ENCODE results near the gene CFAP74. TPM values are rescaled to one million over a fixed set of nuclear protein-coding genes. Genes with fewer than 3 reads are reported as not detected.

Gene CFAP74
- total RNA-seq, 1 donor from 2014 or later = 0.12 TPM

DNA sequence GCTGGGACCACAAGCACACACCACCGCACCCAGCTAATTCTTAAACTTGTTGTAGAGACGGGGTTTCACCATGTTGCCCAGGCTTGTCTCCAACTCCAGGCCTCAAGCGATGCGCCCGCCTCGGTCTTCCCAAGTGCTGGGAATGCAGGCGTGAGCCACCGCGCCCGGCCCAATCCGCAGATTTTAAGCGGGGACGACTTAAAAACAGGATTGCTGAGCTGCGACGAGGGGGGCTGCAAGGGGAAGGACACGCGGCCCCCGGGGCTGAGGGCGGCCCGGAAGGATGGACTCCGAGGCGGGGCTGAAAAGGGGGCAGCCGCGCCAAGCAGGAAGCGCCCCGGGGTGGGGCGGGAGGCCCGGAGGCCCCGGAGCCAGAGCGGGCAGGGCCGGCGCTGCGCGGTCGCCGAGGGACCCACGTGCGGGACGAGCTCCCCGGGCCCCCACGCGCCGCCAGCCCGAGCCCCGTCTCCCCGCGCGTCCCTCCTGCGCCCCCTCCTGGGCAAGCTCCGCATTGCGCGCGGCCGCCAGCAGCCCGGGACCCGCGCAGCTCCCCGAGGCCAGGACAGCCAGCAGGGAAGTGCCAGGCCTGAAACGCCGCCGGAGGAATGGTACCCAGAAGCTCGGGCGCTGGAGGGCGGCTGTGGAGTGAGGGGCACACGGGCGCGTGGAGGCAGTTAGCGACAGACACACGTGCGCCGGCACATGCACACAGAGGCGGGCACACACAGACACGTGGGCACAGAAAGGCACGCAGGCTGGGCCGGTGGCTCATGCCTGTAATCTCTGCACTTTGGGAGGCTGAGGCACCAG, 41.1 kb upstream of the CFAP74 start:
- no peaks in the 10 kb centered on the region for H3K36me3 Mint-ChIP-seq (ENCODE audit: low read depth)

DNA sequence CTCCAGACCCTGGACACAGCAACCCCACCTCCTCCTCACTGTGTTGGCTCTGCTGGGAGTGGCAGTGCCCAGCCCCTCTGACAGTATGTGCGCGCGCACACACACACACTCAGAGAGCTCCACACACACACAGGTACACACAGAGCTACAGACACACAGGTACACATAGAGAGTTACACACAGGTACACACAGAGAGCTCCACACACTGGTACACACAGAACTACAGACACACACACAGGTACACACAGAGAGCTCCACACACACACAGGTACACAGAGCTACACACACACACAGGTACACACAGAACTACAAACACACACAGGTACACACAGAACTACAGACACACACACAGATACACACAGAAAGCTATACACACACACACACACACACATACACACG, 40.3 kb upstream of the CFAP74 start:
- Mint-ChIP-seq H3K27ac (ENCODE audit: unreplicated experiment) (no peak overlapping the region), H3K4me1 (peaks cover 9% of the 10 kb centered on the region), H3K9me3 (no peaks in the 10 kb centered on the region), H3K36me3 (ENCODE audit: low read depth) (no peaks in the 10 kb centered on the region), H3K27me3 (ENCODE audit: low read depth) (peaks cover 41% of the 10 kb centered on the region), H3K4me3 (no peak overlapping the region)
- TF ChIP-seq, protein P1, sequence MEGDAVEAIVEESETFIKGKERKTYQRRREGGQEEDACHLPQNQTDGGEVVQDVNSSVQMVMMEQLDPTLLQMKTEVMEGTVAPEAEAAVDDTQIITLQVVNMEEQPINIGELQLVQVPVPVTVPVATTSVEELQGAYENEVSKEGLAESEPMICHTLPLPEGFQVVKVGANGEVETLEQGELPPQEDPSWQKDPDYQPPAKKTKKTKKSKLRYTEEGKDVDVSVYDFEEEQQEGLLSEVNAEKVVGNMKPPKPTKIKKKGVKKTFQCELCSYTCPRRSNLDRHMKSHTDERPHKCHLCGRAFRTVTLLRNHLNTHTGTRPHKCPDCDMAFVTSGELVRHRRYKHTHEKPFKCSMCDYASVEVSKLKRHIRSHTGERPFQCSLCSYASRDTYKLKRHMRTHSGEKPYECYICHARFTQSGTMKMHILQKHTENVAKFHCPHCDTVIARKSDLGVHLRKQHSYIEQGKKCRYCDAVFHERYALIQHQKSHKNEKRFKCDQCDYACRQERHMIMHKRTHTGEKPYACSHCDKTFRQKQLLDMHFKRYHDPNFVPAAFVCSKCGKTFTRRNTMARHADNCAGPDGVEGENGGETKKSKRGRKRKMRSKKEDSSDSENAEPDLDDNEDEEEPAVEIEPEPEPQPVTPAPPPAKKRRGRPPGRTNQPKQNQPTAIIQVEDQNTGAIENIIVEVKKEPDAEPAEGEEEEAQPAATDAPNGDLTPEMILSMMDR (conservative IDR thresholded peaks at IDR 0.05) = no peak
- no peak for DNase-seq (ENCODE audit: low read depth, low spot score)

More for the DNA sequence above, 41.1 kb upstream of the CFAP74 start:
- no peak overlapping the region for H3K4me3 Mint-ChIP-seq
- TF ChIP-seq, protein P1 (conservative IDR thresholded peaks at IDR 0.05) = peak; percentile 86
- H3K4me1 Mint-ChIP-seq = peaks cover 13% of the 10 kb centered on the region
- DNase-seq (ENCODE audit: low read depth, low spot score) = peak; percentile 82
- peaks cover 49% of the 10 kb centered on the region for H3K27me3 Mint-ChIP-seq (ENCODE audit: low read depth)
- no peaks in the 10 kb centered on the region for H3K9me3 Mint-ChIP-seq
- no peak overlapping the region for H3K27ac Mint-ChIP-seq (ENCODE audit: unreplicated experiment)

DNA sequence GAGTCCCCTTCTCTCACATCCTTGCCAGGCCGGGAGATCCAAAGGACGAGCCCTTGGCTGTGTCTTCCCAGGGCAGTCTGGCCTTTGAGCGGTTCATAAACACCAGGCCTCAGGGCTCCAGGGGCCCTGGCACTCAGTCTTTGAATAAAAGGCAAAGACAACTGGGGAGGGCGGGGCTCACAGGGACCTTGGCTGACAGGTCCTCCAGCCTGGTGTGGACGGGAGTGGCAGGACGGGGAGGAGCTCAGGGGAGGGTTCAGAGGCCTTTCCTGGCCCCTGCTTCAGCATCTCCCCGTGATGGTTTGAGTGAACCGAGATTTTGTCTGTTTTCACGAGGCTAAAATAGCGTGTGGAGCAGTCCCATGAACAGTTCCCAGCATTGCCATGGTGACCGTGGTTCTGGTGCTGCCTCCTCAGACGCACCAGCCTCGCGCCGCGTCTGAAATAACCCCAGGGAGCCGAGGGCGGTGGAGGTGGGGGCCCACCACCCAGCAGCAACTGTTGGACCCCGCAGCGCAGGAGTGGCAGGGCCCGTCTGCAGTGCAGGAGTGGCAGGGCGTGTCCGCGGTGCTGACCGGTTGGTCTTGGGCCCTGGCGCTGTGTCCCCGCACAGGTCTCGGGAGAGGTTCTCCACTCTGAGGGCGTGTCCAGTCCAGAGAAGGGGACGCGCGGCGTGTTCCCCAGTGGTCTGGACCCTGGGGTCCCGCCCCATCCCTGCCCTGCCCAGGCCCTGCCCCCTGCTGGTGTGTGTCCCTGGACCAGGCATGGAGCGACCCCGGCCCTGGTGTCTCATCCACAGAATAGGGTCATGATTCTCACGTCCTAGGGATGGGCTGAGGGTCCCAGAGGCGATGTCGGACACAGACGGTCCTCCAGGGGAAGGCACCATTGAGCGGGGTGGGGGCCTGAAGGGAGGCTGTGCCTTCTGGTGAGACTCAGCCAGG, 39.5 kb upstream of the CFAP74 start:
- no peak for DNase-seq (ENCODE audit: low read depth, low spot score)
- Mint-ChIP-seq H3K9me3 (no peaks in the 10 kb centered on the region), H3K27me3 (ENCODE audit: low read depth) (peaks cover 35% of the 10 kb centered on the region), H3K27ac (ENCODE audit: unreplicated experiment) (no peak overlapping the region), H3K4me3 (no peak overlapping the region), H3K4me1 (peaks cover 9% of the 10 kb centered on the region), H3K36me3 (ENCODE audit: low read depth) (no peaks in the 10 kb centered on the region)
- TF ChIP-seq, protein P1 (conservative IDR thresholded peaks at IDR 0.05) = peak; percentile 14

DNA sequence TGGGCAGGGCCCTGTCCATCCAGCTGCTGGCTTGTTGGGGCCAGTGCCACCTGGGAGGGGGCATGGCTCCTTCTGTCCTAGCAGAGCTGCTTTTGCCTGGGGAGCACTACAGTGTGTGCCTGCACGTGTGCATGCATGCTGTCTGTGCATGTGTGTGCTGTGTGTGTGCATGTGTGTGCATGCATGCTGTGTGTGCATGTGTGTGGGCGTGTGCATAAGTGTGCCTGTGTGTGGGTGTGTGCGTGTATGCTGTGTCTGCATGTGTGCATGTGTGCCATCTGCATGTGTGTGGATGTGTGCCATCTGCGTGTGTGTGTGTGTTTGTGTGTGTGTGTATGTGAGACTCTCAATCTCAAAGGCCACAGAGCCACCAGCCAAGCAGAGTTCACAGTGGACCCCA, 38.3 kb upstream of the CFAP74 start:
- Mint-ChIP-seq H3K4me1 (peaks cover 9% of the 10 kb centered on the region), H3K27ac (ENCODE audit: unreplicated experiment) (no peak overlapping the region), H3K36me3 (ENCODE audit: low read depth) (no peaks in the 10 kb centered on the region), H3K4me3 (no peak overlapping the region), H3K9me3 (no peaks in the 10 kb centered on the region), H3K27me3 (ENCODE audit: low read depth) (peaks cover 24% of the 10 kb centered on the region)
- TF ChIP-seq, protein P1 (conservative IDR thresholded peaks at IDR 0.05) = no peak
- no peak for DNase-seq (ENCODE audit: low read depth, low spot score)

DNA sequence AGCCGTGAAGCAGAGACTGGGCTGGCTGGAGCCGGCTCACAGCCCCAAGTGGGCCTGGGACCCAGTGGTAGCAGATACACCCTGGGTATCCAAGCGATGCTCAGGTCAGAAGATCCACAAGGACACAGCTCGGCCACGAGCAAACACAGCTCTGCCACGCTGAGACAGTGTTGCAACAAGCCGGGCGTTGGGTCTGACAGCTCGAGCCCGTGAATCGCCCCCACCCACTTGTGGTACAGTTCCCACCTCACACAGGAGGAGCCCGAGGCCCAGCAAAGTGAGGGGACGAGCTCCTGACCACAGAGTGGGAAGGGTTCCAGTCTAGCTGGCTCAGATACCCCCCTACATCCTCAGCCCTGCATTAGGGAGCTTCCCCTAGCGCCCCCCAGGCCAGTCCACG, 37.7 kb upstream of the CFAP74 start:
- H3K4me3 Mint-ChIP-seq = no peak overlapping the region
- no peaks in the 10 kb centered on the region for H3K9me3 Mint-ChIP-seq
- H3K4me1 Mint-ChIP-seq = peaks cover 9% of the 10 kb centered on the region
- TF ChIP-seq, protein P1 (conservative IDR thresholded peaks at IDR 0.05) = no peak
- H3K27ac Mint-ChIP-seq (ENCODE audit: unreplicated experiment) = no peak overlapping the region
- no peak for DNase-seq (ENCODE audit: low read depth, low spot score)
- peaks cover 21% of the 10 kb centered on the region for H3K27me3 Mint-ChIP-seq (ENCODE audit: low read depth)
- no peaks in the 10 kb centered on the region for H3K36me3 Mint-ChIP-seq (ENCODE audit: low read depth)
